Loucy (cell line): Measurements from ENCODE around the gene TUBB2B.

Experiments used
- EZH2phosphoT487 ChIP-seq: fragments of 200-600 bp; IDR thresholded peaks from 2 replicates; pipeline ENCODE4 v1.6.1; 2018; ENCODE audit warnings: antibody characterized with exemption, mild to moderate bottlenecking, moderate library complexity, borderline replicate concordance
- TF ChIP-seq, protein P1 (sequence below): fragments of 200-600 bp; sonication (generic); conservative IDR thresholded peaks from 2 replicates; pipeline ENCODE4 v1.5.1; 2014; ENCODE audit warnings: mild to moderate bottlenecking, antibody characterized with exemption, low read length

GRCh38 chr6:3233321-3233720 lies 5.9 kb upstream of the TUBB2B start:
- TF ChIP-seq, protein P1, sequence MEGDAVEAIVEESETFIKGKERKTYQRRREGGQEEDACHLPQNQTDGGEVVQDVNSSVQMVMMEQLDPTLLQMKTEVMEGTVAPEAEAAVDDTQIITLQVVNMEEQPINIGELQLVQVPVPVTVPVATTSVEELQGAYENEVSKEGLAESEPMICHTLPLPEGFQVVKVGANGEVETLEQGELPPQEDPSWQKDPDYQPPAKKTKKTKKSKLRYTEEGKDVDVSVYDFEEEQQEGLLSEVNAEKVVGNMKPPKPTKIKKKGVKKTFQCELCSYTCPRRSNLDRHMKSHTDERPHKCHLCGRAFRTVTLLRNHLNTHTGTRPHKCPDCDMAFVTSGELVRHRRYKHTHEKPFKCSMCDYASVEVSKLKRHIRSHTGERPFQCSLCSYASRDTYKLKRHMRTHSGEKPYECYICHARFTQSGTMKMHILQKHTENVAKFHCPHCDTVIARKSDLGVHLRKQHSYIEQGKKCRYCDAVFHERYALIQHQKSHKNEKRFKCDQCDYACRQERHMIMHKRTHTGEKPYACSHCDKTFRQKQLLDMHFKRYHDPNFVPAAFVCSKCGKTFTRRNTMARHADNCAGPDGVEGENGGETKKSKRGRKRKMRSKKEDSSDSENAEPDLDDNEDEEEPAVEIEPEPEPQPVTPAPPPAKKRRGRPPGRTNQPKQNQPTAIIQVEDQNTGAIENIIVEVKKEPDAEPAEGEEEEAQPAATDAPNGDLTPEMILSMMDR = no peak
- no peak for TF ChIP-seq EZH2phosphoT487
